Spleen (tissue), 11 donors: ENCODE measurements around the gene TMEM186. TPM values are rescaled to one million over a fixed set of nuclear protein-coding genes. Genes with fewer than 3 reads are reported as not detected.

Experiments
- DNase-seq: peaks from one replicate; pipeline ENCODE4 v3.0.0-alpha.2; 2020
- H3K27ac ChIP-seq, 8 donors: fragments of 200-600 bp; sonication (generic) in 7 of 8; 1 replicate in 4 of 8; 2 replicates in 4 of 8; pipeline versions ENCODE4 v1.5.0 to v1.8.0; 2016 to 2021; ENCODE audit warnings: inconsistent platforms in 4 of 8, mild to moderate bottlenecking in 4 of 8, moderate library complexity in 1 of 8
- H3K27me3 ChIP-seq, 7 donors: fragments of 200-600 bp; sonication (generic) in 6 of 7; replicated peaks in 1 of 7; 1 replicate in 4 of 7; 2 replicates in 3 of 7; pipeline versions ENCODE4 v1.5.0 to v1.8.0; 2016 to 2021; ENCODE audit warnings: inconsistent platforms in 3 of 7, mild to moderate bottlenecking in 1 of 7
- H3K36me3 ChIP-seq, 6 donors: fragments of 200-600 bp; sonication (generic) in 5 of 6; 1 replicate in 4 of 6; 2 replicates in 2 of 6; pipeline versions ENCODE4 v1.5.0 to v1.8.0; 2016 to 2021; ENCODE audit warnings: inconsistent platforms in 2 of 6
- H3K4me1 ChIP-seq, 6 donors: fragments of 200-600 bp; sonication (generic) in 5 of 6; 1 replicate in 3 of 6; 2 replicates in 3 of 6; pipeline versions ENCODE4 v1.5.0 to v1.8.0; 2016 to 2021; ENCODE audit warnings: inconsistent platforms in 3 of 6
- H3K4me3 ChIP-seq, 8 donors: fragments of 200-600 bp; sonication (generic) in 7 of 8; 1 replicate in 4 of 8; 2 replicates in 4 of 8; pipeline versions ENCODE4 v1.5.0 to v1.8.0; 2016 to 2021; ENCODE audit warnings: inconsistent platforms in 4 of 8, mild to moderate bottlenecking in 4 of 8, moderate library complexity in 2 of 8
- H3K9me3 ChIP-seq, 8 donors: fragments of 200-600 bp; sonication (generic) in 7 of 8; 1 replicate in 4 of 8; 2 replicates in 4 of 8; pipeline versions ENCODE4 v1.5.0 to v1.8.0; 2016 to 2021; ENCODE audit warnings: inconsistent platforms in 4 of 8
- POLR2A ChIP-seq, 3 donors: fragments of 450-650 bp; IDR thresholded peaks; one replicate each; pipeline ENCODE4 v1.5.1; 2017; ENCODE audit warnings: antibody characterized with exemption in 3 of 3, mild to moderate bottlenecking in 1 of 3
- POLR2AphosphoS5 ChIP-seq, 3 donors: sonication (generic); formaldehyde crosslinking; IDR thresholded peaks; one replicate each; pipeline ENCODE4 v1.5.1; 2017; ENCODE audit warnings: antibody characterized with exemption in 3 of 3
- WGBS, 5 donors: extraction: QIAGEN DNeasy Blood & Tissue Kit in 3 of 5; methylation state at CpG; one replicate each; pipeline versions ENCODE4 v1.1.5 to v1.1.7; 2013 to 2018; 5-methylcytosine and 5-hydroxymethylcytosine counted together
- intact Hi-C: fragments of 100-400 bp; cut with DNase I; formaldehyde crosslinking; loops from one replicate; pipeline ENCODE4 v1.15.0; 2023; ENCODE audit warnings: low total_unique reads
- polyA plus RNA-seq, 3 donors: library from polyadenylated mRNA; stranded (reverse); fragments of 200-250 nt; gene quantifications; one replicate each; pipeline ENCODE4 v1.2.1, GENCODE V29; 2013
- total RNA-seq, 7 donors: library from RNA; depleted of rRNA in 3 of 7; stranded (reverse); fragments of >200 nt in 3 of 7; fragmentation: NEBNext Ultra II Directional in 4 of 7; extraction: Animal tissue kit (Norgen Biotek cat#: 25700) in 4 of 7; gene quantifications; one replicate each; pipeline versions ENCODE4 v1.1.0 to v1.2.1, GENCODE V29; 2016 to 2021
- TF ChIP-seq, protein P1 (sequence below), 11 experiments: fragments of 200-600 bp in 7 of 11; fragments of 450-650 bp in 4 of 11; sonication (generic) in 4 of 11; IDR thresholded peaks in 8 of 11; conservative IDR thresholded peaks in 3 of 11; 1 replicate in 7 of 11; 2 replicates in 4 of 11; pipeline versions ENCODE4 v1.4.0 to v1.8.0; 2016 to 2021; ENCODE audit warnings: antibody characterized with exemption in 11 of 11, inconsistent platforms in 4 of 11, mild to moderate bottlenecking in 1 of 11
- donor health status: healthy with polysubstance abuse.
- donor health status: DM: no; HTN: no; CAD: no; lungs with moderate emphysema.
- donor health status: DM: no; HTN: no; CAD: no.
- donor health status: Bipolar disorder and iron deficiency.
- donor health status: healthy.
- donor health status: DM: no; HTN: no; CAD: no.
- donor health status: DM: yes; HTN: yes; CAD: no.

TMEM186 gene
- total and polyA plus RNA-seq, 10 donors, result 5.8 to 13.3 (median 8.7) TPM

DNA sequence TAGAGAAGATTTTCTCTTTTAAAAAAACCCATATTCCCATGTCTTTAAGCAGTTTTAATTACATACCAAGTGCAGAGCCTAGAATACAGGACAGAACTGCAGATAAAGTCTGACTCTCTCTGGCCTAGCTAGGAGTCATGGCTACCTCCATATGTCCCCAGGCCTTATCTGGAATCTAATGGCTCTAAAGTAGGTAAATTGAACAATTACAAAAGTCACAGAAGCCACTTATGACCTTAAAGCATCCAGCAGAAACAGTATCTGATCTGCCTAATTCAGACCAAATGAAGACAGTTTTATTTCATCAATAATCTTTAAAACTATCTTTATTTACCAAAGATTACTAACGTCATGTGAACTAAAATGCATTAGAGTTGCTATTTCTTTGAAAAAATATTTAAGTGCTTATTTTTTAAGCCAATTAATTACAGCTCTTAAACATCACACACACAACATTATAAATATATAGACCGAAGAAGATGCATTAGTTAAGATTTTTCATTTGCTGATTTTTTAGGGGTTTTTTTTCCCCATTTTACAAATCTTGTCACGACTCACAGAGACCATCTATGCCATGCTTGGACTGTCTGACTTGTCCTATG is 28.9 kb upstream of the TMEM186 start:
- Histone ChIP-seq H3K27me3 (no peaks in the 10 kb centered on the region), H3K36me3 (peaks cover 0 to 70% (median 18%) of the 10 kb centered on the region in 6 donors), H3K9me3 (no peaks in the 10 kb centered on the region), H3K4me1 (no peaks in the 10 kb centered on the region), H3K4me3 (no peak overlapping the region), H3K27ac (no peak overlapping the region)
- intact Hi-C loops, result no loop called here
- no peak for DNase-seq
- TF ChIP-seq POLR2AphosphoS5 (IDR thresholded peaks at IDR 0.05), result no peak
- TF ChIP-seq, protein P1, sequence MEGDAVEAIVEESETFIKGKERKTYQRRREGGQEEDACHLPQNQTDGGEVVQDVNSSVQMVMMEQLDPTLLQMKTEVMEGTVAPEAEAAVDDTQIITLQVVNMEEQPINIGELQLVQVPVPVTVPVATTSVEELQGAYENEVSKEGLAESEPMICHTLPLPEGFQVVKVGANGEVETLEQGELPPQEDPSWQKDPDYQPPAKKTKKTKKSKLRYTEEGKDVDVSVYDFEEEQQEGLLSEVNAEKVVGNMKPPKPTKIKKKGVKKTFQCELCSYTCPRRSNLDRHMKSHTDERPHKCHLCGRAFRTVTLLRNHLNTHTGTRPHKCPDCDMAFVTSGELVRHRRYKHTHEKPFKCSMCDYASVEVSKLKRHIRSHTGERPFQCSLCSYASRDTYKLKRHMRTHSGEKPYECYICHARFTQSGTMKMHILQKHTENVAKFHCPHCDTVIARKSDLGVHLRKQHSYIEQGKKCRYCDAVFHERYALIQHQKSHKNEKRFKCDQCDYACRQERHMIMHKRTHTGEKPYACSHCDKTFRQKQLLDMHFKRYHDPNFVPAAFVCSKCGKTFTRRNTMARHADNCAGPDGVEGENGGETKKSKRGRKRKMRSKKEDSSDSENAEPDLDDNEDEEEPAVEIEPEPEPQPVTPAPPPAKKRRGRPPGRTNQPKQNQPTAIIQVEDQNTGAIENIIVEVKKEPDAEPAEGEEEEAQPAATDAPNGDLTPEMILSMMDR (IDR thresholded peaks at IDR 0.05 in 8 of 11, conservative IDR thresholded peaks at IDR 0.05 in 3 of 11), result no peak
- no peak for TF ChIP-seq POLR2A (IDR thresholded peaks at IDR 0.05)
- 63 to 95% (median 82%) methylated on average over 3 of the region's 3 CpGs for WGBS, 5 donors

DNA sequence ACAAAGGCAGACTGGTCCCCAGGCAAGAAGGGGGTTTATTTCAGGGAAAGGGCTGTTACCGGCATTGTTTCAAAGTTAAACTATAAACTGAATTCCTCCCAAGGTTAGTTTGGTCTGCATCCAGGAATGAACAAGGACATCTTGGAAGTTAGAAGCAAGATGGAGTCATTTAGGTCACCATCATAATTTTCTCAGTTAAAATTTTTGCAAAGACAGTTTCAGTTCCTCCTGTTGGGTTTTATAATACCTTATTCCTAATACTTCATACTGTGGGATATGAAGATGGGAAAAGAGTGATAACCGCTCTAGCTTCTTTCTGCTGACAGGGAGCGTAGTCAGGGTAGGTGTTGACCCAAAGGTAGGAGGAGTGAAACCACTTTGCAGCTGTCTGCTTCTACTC is 25.0 kb upstream of the TMEM186 start:
- 86 to 97% (median 93%) methylated on average over 3 of the region's 3 CpGs for WGBS, 5 donors
- intact Hi-C loops, result no loop called here
- Histone ChIP-seq H3K4me3 (no peak overlapping the region), H3K36me3 (peaks cover 0 to 71% (median 31%) of the 10 kb centered on the region in 6 donors), H3K9me3 (no peaks in the 10 kb centered on the region), H3K27me3 (no peaks in the 10 kb centered on the region), H3K27ac (no peak overlapping the region), H3K4me1 (peaks cover 0 to 21% (median 11%) of the 10 kb centered on the region in 6 donors)
- DNase-seq, result no peak
- TF ChIP-seq, protein P1 (IDR thresholded peaks at IDR 0.05 in 8 of 11, conservative IDR thresholded peaks at IDR 0.05 in 3 of 11), result no peak
- TF ChIP-seq POLR2AphosphoS5 (IDR thresholded peaks at IDR 0.05) (no peak), POLR2A (IDR thresholded peaks at IDR 0.05) (no peak)

DNA sequence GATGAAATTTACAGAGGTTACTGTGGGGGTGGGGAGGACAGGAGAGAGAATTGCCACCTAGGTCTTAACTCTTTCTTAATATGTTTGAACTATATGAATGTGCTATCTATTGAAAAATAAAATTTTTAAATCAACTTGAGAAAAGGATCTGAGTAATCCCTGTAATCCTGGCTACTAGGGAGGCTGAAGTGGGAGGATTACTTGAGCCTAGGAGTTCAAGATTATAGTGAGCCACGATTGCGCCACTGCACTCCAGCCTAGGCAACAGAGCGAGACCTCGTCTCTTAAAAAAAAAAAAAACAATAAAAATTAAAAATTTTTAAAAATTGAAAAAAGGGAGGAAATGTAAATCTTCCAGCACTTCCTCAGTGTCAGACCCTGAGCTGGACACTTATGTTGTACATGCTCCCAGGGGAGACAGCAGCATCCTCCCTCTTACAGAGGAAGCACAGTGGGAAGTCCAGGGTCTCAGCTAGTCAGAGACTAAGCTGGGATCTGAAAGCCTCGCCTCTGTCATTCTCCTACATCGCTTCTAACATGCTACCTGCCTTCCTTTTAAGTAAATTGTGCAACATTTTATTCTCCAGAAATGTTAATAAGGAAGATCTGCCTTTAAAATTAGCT is 22.1 kb upstream of the TMEM186 start:
- H3K4me3 ChIP-seq, result no peak overlapping the region
- H3K4me1 ChIP-seq, result peaks cover 0 to 31% (median 11%) of the 10 kb centered on the region in 6 donors
- H3K36me3 ChIP-seq, result peaks cover 0 to 81% (median 56%) of the 10 kb centered on the region in 6 donors
- 72 to 80% (median 77%) methylated on average over 6 of the region's 6 CpGs for WGBS, 5 donors
- H3K27me3 ChIP-seq, result no peaks in the 10 kb centered on the region
- no peaks in the 10 kb centered on the region for H3K9me3 ChIP-seq
- TF ChIP-seq, protein P1 (IDR thresholded peaks at IDR 0.05 in 8 of 11, conservative IDR thresholded peaks at IDR 0.05 in 3 of 11), result no peak
- TF ChIP-seq POLR2AphosphoS5 (IDR thresholded peaks at IDR 0.05) (no peak), POLR2A (IDR thresholded peaks at IDR 0.05) (no peak)
- H3K27ac ChIP-seq, result no peak overlapping the region
- intact Hi-C loops, result no loop called here
- DNase-seq, result no peak

DNA sequence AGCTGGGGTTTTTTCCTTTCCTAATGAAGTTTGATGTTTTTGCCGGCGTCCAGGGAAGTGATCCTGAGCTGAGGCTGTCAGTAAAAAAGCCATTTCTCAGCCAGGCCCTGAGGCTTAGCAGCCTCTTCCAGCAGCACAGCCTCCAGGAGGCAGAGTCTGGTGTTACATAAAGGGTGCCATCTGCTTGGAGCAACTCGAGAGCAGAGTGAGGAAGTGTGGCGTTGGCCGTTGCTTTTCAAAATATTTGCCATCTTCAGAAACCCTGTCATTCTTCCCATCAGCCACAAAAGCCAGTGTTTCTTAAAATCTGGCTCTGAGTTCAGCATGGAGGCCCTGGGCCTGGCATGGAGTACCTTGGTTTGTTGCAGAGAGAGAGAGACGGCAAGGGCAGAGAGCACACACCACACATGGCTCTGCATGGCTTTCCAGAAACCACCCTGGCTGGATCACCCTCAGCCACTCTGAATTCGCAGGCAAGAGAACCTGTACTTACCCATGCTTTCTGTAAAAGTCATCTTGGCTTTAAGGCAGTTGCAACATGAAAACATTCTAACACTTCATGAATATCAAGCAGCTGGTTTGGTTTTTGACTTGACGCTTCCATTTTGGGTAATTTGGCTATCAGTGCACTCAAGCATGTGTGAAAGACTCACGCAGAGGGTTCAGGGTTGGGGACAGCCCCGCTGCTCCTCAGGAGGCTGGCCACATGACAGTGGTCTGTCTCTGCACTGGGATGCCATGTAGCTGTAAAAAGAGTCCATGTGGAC is 21.2 kb upstream of the TMEM186 start:
- intact Hi-C loops, result no loop called here
- Histone ChIP-seq H3K4me1 (peaks cover 0 to 31% (median 11%) of the 10 kb centered on the region in 6 donors), H3K4me3 (no peak overlapping the region), H3K9me3 (no peaks in the 10 kb centered on the region), H3K36me3 (peaks cover 3 to 89% (median 62%) of the 10 kb centered on the region in 6 donors), H3K27ac (no peak overlapping the region), H3K27me3 (no peaks in the 10 kb centered on the region)
- TF ChIP-seq POLR2AphosphoS5 (IDR thresholded peaks at IDR 0.05), result no peak
- TF ChIP-seq POLR2A (IDR thresholded peaks at IDR 0.05), result no peak
- TF ChIP-seq, protein P1 (IDR thresholded peaks at IDR 0.05 in 8 of 11, conservative IDR thresholded peaks at IDR 0.05 in 3 of 11), result no peak
- DNase-seq, result no peak
- WGBS, 5 donors, result 66 to 76% (median 73%) methylated on average over 10 of the region's 10 CpGs
